GM12878 (cell line): Measurements from ENCODE around the gene MUC5B. TPM values are rescaled to one million over a fixed set of nuclear protein-coding genes. Genes with fewer than 3 reads are reported as not detected.

Experiments
- ATAC-seq: fragments of 200-7000 bp; cut with Tn5 transposase; 3 replicates; pipeline ENCODE4 v1.9.1; 2020; ENCODE audit warnings: mild to moderate bottlenecking, moderate library complexity
- BruUV-seq: library from RNA; stranded (reverse); fragments of 400-500 nt; replicated peaks from 2 replicates; lab custom pipeline; 2021; lab: Mats Ljungman, UMichigan
- CTCF ChIA-PET: fragments of 300-600 bp; sonication (Branson Sonifier 250); formaldehyde crosslinking; extraction: SDS; loops from one replicate; lab custom pipeline; 2021; ENCODE audit warnings: inconsistent platforms; lab: Yijun Ruan, JAX
- POLR2A ChIA-PET: fragments of 350-600 bp; formaldehyde crosslinking; extraction: SDS; loops from one replicate; lab custom pipeline; 2021; ENCODE audit warnings: inconsistent platforms; lab: Charles Lee
- RAD21 ChIA-PET: fragments of 300-600 bp; sonication (Branson Sonifier 250); formaldehyde crosslinking; loops from one replicate; lab custom pipeline; 2023; ENCODE audit warnings: antibody characterized with exemption; ENCODE audit not compliant: unreplicated experiment; lab: Charles Lee
- SMC1A ChIA-PET: fragments of 300-600 bp; sonication (Branson Sonifier 250); formaldehyde crosslinking; loops from one replicate; lab custom pipeline; 2023; ENCODE audit not compliant: unreplicated experiment, uncharacterized antibody; lab: Charles Lee
- DNase-seq: peaks from one replicate; pipeline ENCODE4 v3.0.0-alpha.2; 2011; ENCODE audit warnings: low read depth, low spot score
- FAIRE-seq: peaks from 3 replicates; lab custom pipeline; 2011; peaks lifted over from hg19 to GRCh38; lab: Jason Lieb, UNC
- H2AFZ ChIP-seq: 2 replicates; pipeline ENCODE4 v1.6.0; 2011; ENCODE audit warnings: low read depth, low read length, control low read depth; ENCODE audit not compliant: control insufficient read depth
- H3K27ac ChIP-seq: 2 replicates; pipeline ENCODE4 v1.5.1; 2011; ENCODE audit warnings: control low read depth; ENCODE audit not compliant: control insufficient read depth, insufficient read depth
- H3K27me3 ChIP-seq, 2 experiments: replicated peaks in 1 of 2; 2 replicates each; pipeline versions ENCODE4 v1.6.0 to v1.6.1; 2011; ENCODE audit warnings: low read length in 1 of 2; ENCODE audit not compliant: control insufficient read depth in 2 of 2, insufficient read depth in 2 of 2
- H3K36me3 ChIP-seq, 2 experiments: 2 replicates each; pipeline ENCODE4 v1.5.1; 2011; ENCODE audit warnings: low read length in 1 of 2; ENCODE audit not compliant: control insufficient read depth in 2 of 2, insufficient read depth in 2 of 2
- H3K4me1 ChIP-seq: 2 replicates; pipeline ENCODE4 v1.6.1; 2011; ENCODE audit warnings: mild to moderate bottlenecking, low read length, moderate library complexity, mixed read lengths; ENCODE audit not compliant: control insufficient read depth, insufficient read depth
- H3K4me2 ChIP-seq: 2 replicates; pipeline ENCODE4 v1.6.0; 2011; ENCODE audit warnings: control low read depth; ENCODE audit not compliant: control insufficient read depth, insufficient read depth
- H3K4me3 ChIP-seq: fragments of 200-600 bp; sonication (generic); 2 replicates; pipeline ENCODE4 v1.5.1; 2016
- H3K79me2 ChIP-seq: 2 replicates; pipeline ENCODE4 v1.6.0; 2011; ENCODE audit warnings: low read length; ENCODE audit not compliant: control insufficient read depth, insufficient read depth
- H3K9ac ChIP-seq: 2 replicates; pipeline ENCODE4 v1.8.0; 2011; ENCODE audit warnings: low read length, control low read depth, mixed read lengths; ENCODE audit not compliant: control insufficient read depth, insufficient read depth
- H3K9me3 ChIP-seq: replicated peaks from 3 replicates; pipeline ENCODE4 v1.5.1; 2011; ENCODE audit warnings: mild to moderate bottlenecking, low read length; ENCODE audit not compliant: control insufficient read depth, insufficient read depth
- H4K20me1 ChIP-seq: 2 replicates; pipeline ENCODE4 v1.6.0; 2011; ENCODE audit not compliant: control insufficient read depth, insufficient read depth
- E4F1 ChIP-seq: fragments of 450-650 bp; IDR thresholded peaks from 2 replicates; pipeline ENCODE4 v1.6.1; 2018; ENCODE audit warnings: borderline replicate concordance, mild to moderate bottlenecking; ENCODE audit not compliant: partially characterized antibody
- FOS ChIP-seq: IDR thresholded peaks from 3 replicates; pipeline ENCODE4 v1.6.1; 2011; ENCODE audit warnings: borderline replicate concordance; ENCODE audit not compliant: insufficient read length; ENCODE audit errors: extremely low read depth
- LARP7 ChIP-seq: fragments of 450-650 bp; IDR thresholded peaks from 2 replicates; pipeline ENCODE4 v1.6.1; 2017; ENCODE audit warnings: mild to moderate bottlenecking
- MAX ChIP-seq: IDR thresholded peaks from 2 replicates; pipeline ENCODE4 v1.6.1; 2012; ENCODE audit warnings: low read depth, low read length, improper control_type of control experiment
- NFYA ChIP-seq: IDR thresholded peaks from 2 replicates; pipeline ENCODE4 v1.6.1; 2011; ENCODE audit warnings: low read depth, mild to moderate bottlenecking, low read length, improper control_type of control experiment, borderline replicate concordance
- POLR2AphosphoS2 ChIP-seq: IDR thresholded peaks from 2 replicates; pipeline ENCODE4 v1.6.1; 2011; ENCODE audit warnings: low read depth, mild to moderate bottlenecking, low read length, improper control_type of control experiment, moderate library complexity
- RBBP5 ChIP-seq: fragments of 200-600 bp; sonication (generic); conservative IDR thresholded peaks from 2 replicates; pipeline ENCODE4 v1.6.1; 2016
- SREBF2 ChIP-seq: IDR thresholded peaks from 2 replicates; pipeline ENCODE4 v1.6.1; 2012; ENCODE audit warnings: mild to moderate bottlenecking, low read length
- ZBED1 ChIP-seq: IDR thresholded peaks from 2 replicates; pipeline ENCODE4 v1.6.1; 2016; ENCODE audit warnings: borderline replicate concordance
- ZBTB33 ChIP-seq: fragments of 450-650 bp; IDR thresholded peaks from 2 replicates; pipeline ENCODE4 v1.6.1; 2017; ENCODE audit warnings: mild to moderate bottlenecking
- ZNF24 ChIP-seq: fragments of 450-650 bp; IDR thresholded peaks from 2 replicates; pipeline ENCODE4 v1.6.1; 2017; ENCODE audit warnings: antibody characterized with exemption, mild to moderate bottlenecking
- WGBS: methylation state at CpG from one replicate; pipeline ENCODE4 v1.1.6; 2016; ENCODE audit warnings: low lambda C conversion rate; ENCODE audit not compliant: insufficient replicate concordance, insufficient coverage; ENCODE audit errors: missing lambda C conversion rate; 5-methylcytosine and 5-hydroxymethylcytosine counted together
- in situ Hi-C: fragments of 300-500 bp; cut with MboI; formaldehyde crosslinking; loops from 9 replicates; pipeline ENCODE4 v1.14.3; 2018; ENCODE audit warnings: mixed read lengths
- intact Hi-C: fragments of 100-400 bp; cut with micrococcal nuclease; formaldehyde crosslinking; loops from one replicate; pipeline ENCODE4 v1.14.2; 2022; ENCODE audit not compliant: unreplicated experiment
- polyA plus RNA-seq, 11 experiments: library from polyadenylated mRNA; depleted of rRNA in 4 of 11; unstranded in 6 of 11; stranded (reverse) in 5 of 11; fragments of >200 nt; fragmentation: Nextera tagmentation in 4 of 11; fragmentation: Illumina TruSeq in 1 of 11; extraction: Ambion mirVana in 4 of 11; extraction: Trizol in 1 of 11; gene quantifications; 1 replicate in 1 of 11; 2 replicates in 10 of 11; pipeline versions ENCODE4 v1.2.1 to v1.2.3, GENCODE V29; 2011 to 2016; ENCODE audit warnings: inconsistent platforms in 2 of 11, missing spikeins in 2 of 11, low read depth in 1 of 11
- total RNA-seq, 4 experiments: library from RNA; depleted of rRNA in 3 of 4; stranded (reverse); fragments of >200 nt in 3 of 4; fragmentation: Illumina TruSeq in 1 of 4; extraction: Trizol in 1 of 4; gene quantifications; 2 replicates each; pipeline versions ENCODE4 v1.2.1 to v1.2.3, GENCODE V29; 2013 to 2021
- TF ChIP-seq, protein P1 (sequence below): IDR thresholded peaks from 2 replicates; pipeline ENCODE4 v1.6.1; 2011; ENCODE audit warnings: mild to moderate bottlenecking, low read depth, low read length, moderate library complexity; ENCODE audit not compliant: insufficient replicate concordance

Gene MUC5B
- total and polyA plus RNA-seq, 10 of the 15 experiments (the other 5 are each of a cell fraction or from before 2014, with no cell fraction given), result 1.5 TPM; not detected in 9

- TF ChIP-seq E4F1 (no peak), ZBED1 (no peak), SREBF2 (no peak), LARP7 (no peak), POLR2AphosphoS2 (no peak), ZNF24 (no peak)
- TF ChIP-seq, protein P1, sequence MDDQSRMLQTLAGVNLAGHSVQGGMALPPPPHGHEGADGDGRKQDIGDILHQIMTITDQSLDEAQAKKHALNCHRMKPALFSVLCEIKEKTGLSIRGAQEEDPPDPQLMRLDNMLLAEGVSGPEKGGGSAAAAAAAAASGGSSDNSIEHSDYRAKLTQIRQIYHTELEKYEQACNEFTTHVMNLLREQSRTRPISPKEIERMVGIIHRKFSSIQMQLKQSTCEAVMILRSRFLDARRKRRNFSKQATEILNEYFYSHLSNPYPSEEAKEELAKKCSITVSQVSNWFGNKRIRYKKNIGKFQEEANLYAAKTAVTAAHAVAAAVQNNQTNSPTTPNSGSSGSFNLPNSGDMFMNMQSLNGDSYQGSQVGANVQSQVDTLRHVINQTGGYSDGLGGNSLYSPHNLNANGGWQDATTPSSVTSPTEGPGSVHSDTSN, result no peak
Measured at GRCh38 chr11:1228101-1228821, 5.4 kb downstream of the MUC5B start (continued).

GRCh38 chr11:1228921-1229451 lies 6.1 kb downstream of the MUC5B start:
- DNase-seq, result no peak
- RAD21 ChIA-PET, result no interaction called here
- no peak for FAIRE-seq
- Histone ChIP-seq H3K9me3 (no peaks in the 10 kb centered on the region), H4K20me1 (no peaks in the 10 kb centered on the region), H3K36me3 (no peaks in the 10 kb centered on the region), H3K27ac (no peak overlapping the region), H3K79me2 (no peaks in the 10 kb centered on the region), H3K4me2 (no peak overlapping the region), H3K27me3 (no peaks in the 10 kb centered on the region), H3K4me1 (no peaks in the 10 kb centered on the region), H2AFZ (no peak overlapping the region), H3K9ac (no peak overlapping the region)
- no peak for ATAC-seq
- intact Hi-C loops (no loop called here), in situ Hi-C loops (no loop called here)
- POLR2A ChIA-PET, result no interaction called here
- TF ChIP-seq MAX (no peak), ZBTB33 (no peak), FOS (no peak), RBBP5 (no peak), NFYA (no peak)
- TF ChIP-seq, all 136 proteins: peak for 0
- no TSS peak for BruUV-seq
- SMC1A ChIA-PET, result no interaction called here
- 60% methylated on average over 16 of the region's 18 CpGs for WGBS
- no peak overlapping the region for H3K4me3 ChIP-seq
- CTCF ChIA-PET, result no interaction called here
